Fibroblast of skin of back (primary cell): ENCODE results near the gene CFAP61.
A peak's percentile ranks its signal among the peaks of the same experiment; 100 is the strongest.
"Not testable (repeated sequence)": the region's sequence is repeated elsewhere in the genome, so short reads cannot be mapped to it uniquely, and the experiment has no call there.

Experiments
- DNase-seq: peaks from one replicate; pipeline ENCODE4 v3.0.0-alpha.2; 2013

CFAP61 gene

GRCh38 chr20:20241976-20242375, 189.6 kb downstream of the CFAP61 start:
- no peak for DNase-seq

- DNase-seq, result not testable (repeated sequence)
Measured at GRCh38 chr20:20244384-20244783, 192.1 kb downstream of the CFAP61 start.

DNA sequence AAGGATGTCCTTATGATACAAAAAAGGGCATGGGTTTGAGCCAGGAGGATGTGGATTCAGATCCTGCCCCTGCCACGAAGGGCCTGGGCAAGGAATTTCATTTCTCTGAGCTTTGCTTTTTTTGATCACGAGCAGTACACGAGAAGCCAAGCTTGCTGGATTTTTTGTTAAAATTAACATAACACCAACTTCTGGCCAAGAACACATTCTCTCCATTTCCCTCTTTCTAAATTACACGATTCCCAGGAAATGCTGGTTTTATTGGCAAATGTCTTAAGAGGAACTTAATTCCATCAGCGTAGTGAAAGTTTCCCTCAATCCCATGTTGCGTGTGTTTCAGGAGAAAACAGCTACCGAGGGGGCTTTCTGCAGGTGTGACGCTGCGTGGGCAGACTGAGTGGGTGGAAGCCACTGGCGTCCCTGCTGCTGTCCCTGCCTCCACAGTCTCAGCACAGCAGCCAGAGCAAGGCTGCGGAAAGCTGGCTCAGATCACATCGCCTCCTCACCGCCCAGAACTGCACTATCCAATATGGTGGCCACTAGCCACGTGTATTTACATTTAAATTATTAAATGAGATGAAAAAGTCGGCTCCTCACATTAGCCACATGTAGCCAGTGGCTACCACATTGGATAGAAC, 194.8 kb downstream of the CFAP61 start:
- DNase-seq, result no peak

GRCh38 chr20:20248620-20249200, 196.4 kb downstream of the CFAP61 start:
- no peak for DNase-seq

GRCh38 chr20:20251317-20251716, 199.0 kb downstream of the CFAP61 start:
- DNase-seq, result no peak

GRCh38 chr20:20251836-20252235, 199.5 kb downstream of the CFAP61 start:
- no peak for DNase-seq

DNA sequence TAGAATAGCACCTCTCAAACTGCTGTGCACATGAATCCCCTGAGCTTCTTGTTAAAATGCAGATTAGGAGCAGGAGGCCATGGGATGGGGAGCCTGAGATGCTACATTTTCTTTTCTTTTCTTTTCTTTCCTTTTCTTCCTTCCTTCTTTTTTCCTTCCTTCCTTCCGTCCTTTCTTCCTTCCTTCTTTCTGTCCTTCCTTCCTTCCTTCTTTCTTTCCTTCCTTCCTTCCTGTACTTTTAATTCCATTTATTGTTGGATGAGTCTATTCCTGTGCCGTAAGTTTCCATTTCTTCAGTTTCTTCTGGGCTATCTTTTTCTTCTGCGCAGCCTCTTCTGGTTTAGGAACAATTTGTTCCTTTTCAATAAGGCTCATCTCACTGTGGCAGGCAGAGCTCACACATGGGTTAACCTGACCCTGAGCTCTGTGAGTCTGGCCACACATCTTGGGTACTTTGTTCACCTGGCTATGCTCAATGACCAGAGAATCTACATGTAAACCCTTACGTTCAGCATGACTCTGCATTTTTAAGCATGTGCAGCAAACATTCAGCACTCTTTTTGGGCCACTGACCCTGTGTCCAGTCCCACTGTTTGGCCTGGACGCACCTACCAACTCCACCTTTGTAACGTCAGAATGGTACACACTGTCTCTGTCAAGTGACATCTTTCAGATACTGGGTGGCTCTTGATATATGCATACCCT, 200.9 kb downstream of the CFAP61 start:
- DNase-seq, result no peak

- no peak for DNase-seq
Measured at GRCh38 chr20:20253744-20254330, 201.5 kb downstream of the CFAP61 start.

DNA sequence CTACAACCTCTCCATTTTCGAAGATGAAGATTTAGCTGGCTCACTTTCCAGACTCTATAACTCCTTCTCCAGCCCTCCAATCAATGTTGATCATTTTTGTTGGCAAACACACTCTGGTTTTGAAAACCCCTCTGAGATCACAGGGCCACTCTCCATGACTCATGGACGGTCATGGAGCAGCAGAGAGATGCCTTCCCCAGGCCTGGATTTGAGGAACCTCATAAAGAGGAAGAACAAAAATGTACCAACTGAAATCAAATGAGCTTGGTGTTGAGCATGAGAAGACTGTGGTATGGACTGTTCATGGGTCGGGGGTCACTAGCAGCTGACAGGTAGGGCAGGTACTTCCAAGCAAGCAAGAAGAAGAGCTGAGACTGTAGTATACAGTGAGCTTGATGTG, 202.8 kb downstream of the CFAP61 start:
- DNase-seq, result no peak

GRCh38 chr20:20259533-20259932, 207.2 kb downstream of the CFAP61 start:
- DNase-seq, result peak; percentile 5

DNA sequence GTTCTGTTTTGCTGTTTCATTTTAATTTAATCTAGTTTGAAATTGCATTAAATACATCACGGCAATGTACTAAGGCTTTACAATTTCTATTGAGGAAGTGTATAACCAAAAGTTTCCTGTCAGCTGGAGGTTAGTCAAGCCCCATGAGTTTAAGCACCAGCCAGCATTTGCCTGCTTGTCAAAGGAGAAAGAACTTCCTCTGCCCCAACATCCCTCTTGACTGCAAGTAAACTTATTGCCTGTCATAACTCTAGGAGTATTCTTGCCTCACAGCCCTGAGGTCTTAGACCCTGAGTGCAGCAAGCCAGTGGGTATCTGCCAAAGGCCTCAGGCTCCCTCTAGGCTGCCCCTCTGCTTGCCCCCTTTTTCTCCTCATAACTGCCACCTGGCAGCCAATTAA, 208.8 kb downstream of the CFAP61 start:
- no peak for DNase-seq

DNA sequence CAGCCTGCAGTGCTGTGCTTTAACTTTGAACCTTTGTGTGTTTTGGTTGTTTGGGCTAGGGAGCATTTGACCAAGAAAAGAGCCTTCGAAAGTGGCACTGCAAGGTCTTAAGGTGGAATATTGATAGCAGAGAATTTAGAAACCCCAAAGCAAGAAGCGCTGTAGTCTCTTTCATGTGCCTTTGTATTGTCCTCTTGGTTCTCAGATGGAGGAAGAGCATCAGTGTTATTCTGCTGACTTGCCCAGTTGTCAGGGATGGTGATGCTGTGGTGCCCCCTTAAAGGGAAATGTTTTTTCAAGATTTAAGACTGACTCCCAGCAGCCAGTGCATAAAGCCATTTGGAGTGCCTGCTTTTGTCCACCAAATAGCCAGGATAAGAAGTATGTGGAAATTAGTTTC, 212.9 kb downstream of the CFAP61 start:
- no peak for DNase-seq

DNA sequence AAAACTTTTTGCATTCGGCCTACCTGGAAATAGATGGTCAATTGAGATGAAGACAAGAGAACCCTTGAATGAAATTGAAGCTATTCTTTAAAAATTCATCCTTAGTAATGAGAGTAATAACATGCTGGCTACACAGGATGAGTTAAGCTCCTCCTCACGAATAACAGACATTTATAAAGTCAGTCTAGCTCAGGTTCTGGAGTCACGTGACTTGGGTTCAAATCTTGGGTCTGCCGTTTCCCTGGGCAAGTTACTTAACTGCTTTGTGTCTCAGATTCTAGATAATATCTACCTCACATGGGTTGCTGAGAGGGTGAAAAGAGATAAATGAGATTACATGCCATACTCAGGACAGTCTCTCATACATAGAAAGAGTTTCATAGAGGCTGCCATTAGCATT, 214.2 kb downstream of the CFAP61 start:
- no peak for DNase-seq

GRCh38 chr20:20267685-20268370, 215.5 kb downstream of the CFAP61 start:
- no peak for DNase-seq

GRCh38 chr20:20271271-20271670, 218.9 kb downstream of the CFAP61 start:
- no peak for DNase-seq

GRCh38 chr20:20272686-20273085, 220.4 kb downstream of the CFAP61 start:
- DNase-seq, result no peak

DNA sequence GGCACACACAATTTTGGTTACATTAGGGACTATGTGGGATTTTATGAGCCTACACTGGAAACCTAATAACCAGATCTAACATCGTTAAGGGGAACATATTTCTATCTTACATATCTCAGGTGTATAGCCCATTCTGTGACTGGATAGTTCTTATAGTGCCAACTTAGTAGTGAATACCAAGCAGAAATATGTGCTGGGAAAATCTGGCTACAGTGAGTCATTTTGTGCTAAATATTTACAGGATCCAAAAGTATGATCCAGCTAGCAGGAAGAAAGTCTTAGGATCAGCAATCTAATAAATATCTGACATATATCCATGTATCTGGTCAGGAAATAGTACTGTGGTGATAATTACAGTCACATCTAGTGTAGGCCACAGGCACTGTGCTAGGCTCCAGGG, 221.0 kb downstream of the CFAP61 start:
- DNase-seq, result no peak

DNA sequence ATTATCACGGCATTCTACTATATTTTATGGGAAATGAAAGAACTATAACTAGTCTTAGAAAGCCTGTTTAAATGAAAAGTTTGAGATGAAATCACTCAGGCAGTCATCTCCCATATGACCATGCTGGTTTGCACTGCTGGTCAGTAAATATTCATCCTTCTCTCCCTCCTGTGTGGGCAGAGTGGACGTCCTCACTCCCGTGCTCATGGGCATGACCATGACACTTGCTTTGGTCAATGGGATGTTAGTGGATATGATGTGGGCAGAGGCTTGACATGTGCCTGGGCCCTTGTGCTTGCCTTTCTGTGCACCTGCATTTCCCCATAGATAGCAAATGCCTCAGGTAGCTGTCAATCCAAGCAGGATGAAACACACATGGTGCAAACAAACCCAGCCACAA, 222.5 kb downstream of the CFAP61 start:
- DNase-seq, result no peak

- no peak for DNase-seq
Measured at GRCh38 chr20:20275636-20276035, 223.3 kb downstream of the CFAP61 start.

DNA sequence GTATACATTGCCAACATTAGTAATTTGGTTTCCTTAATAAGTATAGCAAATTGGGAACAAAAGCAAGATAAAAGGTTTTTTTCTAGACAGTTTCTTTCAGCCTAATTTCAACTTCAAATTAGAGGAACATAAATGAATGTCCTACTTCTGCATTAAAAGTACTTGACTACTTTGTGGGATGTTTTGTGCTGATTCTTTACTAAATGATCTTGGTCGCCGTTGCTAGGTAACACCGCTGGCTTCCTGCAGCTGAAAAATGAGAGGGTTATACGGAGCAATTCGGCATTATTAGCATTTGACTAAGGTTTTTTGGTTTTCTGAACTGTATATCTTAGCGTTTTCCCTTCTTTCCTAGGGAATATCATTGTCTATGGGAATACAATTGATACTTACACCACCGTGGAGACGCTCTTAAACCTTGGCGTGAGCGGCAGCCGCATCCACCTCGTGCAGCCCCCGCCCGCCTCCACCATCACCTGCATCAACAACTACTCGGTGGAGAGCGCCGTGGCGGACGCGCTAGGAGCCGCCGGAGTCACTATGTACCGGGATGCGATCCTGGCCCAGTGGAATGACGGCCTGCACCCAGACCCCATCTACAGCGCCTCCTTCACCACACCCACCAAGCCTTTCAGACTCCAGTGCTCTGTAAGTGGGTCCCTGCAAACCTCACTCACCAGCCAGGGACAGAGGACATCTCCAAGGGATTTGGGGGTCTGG, 224.6 kb downstream of the CFAP61 start:
- no peak for DNase-seq

DNA sequence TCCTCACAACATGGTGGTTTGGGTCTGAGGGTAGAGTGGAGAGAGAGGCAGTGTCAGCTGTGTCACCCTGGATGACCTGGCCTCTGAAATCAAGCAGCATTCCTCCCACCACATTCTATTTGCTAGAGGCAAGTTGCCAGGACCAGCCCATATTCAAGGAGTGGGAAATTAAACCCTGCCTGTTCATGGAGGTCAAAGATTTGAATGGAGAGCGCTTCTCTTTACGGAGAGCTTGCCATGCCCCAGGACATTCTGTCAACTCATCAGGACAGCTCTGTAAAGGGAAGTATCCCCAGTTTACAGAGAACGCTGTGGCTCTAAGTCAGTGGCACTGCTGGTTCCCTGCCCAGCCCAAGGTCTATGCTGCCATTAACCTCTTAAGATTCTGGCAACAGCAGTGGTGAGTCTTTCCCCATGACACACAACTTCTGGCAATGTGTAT, 225.6 kb downstream of the CFAP61 start:
- no peak for DNase-seq

GRCh38 chr20:20286061-20286460, 233.7 kb downstream of the CFAP61 start:
- DNase-seq, result no peak
